K562 (cell line): ENCODE data around the gene LGALS3BP. TPM values are rescaled to one million over a fixed set of nuclear protein-coding genes. Genes with fewer than 3 reads are reported as not detected.
"Not testable (repeated sequence)": the region's sequence is repeated elsewhere in the genome, so short reads cannot be mapped to it uniquely, and the experiment has no call there.

ENCODE experiments used
- ATAC-seq: fragments of 200-7000 bp; cut with Tn5 transposase; 3 replicates; pipeline ENCODE4 v1.9.1; 2020; ENCODE audit warnings: moderate library complexity
- BruUV-seq: library from RNA; stranded (reverse); fragments of 400-500 nt; replicated peaks from 2 replicates; lab custom pipeline; 2021; lab: Mats Ljungman, UMichigan
- CTCF ChIA-PET: fragments of 300-600 bp; formaldehyde crosslinking; extraction: SDS; loops from one replicate; lab custom pipeline; 2021; ENCODE audit warnings: low intra/inter-chr PET ratio; lab: Yijun Ruan, JAX
- POLR2A ChIA-PET: fragments of 300-600, 350-650 bp; sonication (Branson Sonifier 250); formaldehyde crosslinking; extraction: SDS; loops from one replicate; lab custom pipeline; 2021; ENCODE audit warnings: antibody characterized with exemption, inconsistent platforms; lab: Yijun Ruan, JAX
- DNase-seq, 4 experiments: peaks; one replicate each; pipeline versions ENCODE4 v3.0.0 to v3.0.0-alpha.2; 2011 to 2018; ENCODE audit warnings: low spot score in 3 of 4, mixed read lengths in 3 of 4; ENCODE audit errors: extremely low read depth in 1 of 4
- FAIRE-seq: peaks from 2 replicates; lab custom pipeline; 2011; peaks lifted over from hg19 to GRCh38; lab: Jason Lieb, UNC
- H2AFZ ChIP-seq: 2 replicates; pipeline ENCODE4 v1.6.0; 2011; ENCODE audit warnings: low read depth, low read length, control low read depth, inconsistent platforms
- H3K27ac ChIP-seq: fragments of 200-600 bp; 3 replicates; pipeline ENCODE4 v1.8.0; 2011; ENCODE audit warnings: low read depth, mild to moderate bottlenecking, control low read depth, inconsistent platforms, low read length, moderate library complexity, mixed read lengths; ENCODE audit errors: extremely low read depth
- H3K27me3 ChIP-seq, 2 experiments: fragments of 300-600 bp in 1 of 2; 2 replicates in 1 of 2; 3 replicates in 1 of 2; pipeline versions ENCODE4 v1.6.0 to v1.8.0; 2011; ENCODE audit warnings: inconsistent platforms in 2 of 2, low read length in 2 of 2, mild to moderate bottlenecking in 1 of 2, mixed read lengths in 1 of 2, moderate library complexity in 1 of 2; ENCODE audit not compliant: control insufficient read depth in 2 of 2, insufficient read depth in 2 of 2
- H3K36me3 ChIP-seq: fragments of 300-600 bp; 3 replicates; pipeline ENCODE4 v1.8.0; 2011; ENCODE audit warnings: mild to moderate bottlenecking, low read length, inconsistent platforms; ENCODE audit not compliant: control insufficient read depth, insufficient read depth
- H3K4me1 ChIP-seq, 2 experiments: fragments of 200-600 bp in 1 of 2; replicated peaks in 1 of 2; 2 replicates in 1 of 2; 3 replicates in 1 of 2; pipeline versions ENCODE4 v1.5.1 to v1.8.0; 2011; ENCODE audit warnings: inconsistent platforms in 2 of 2, low read length in 2 of 2, mild to moderate bottlenecking in 1 of 2, mixed read lengths in 1 of 2, moderate library complexity in 1 of 2; ENCODE audit not compliant: control insufficient read depth in 2 of 2, insufficient read depth in 2 of 2
- H3K4me2 ChIP-seq: 2 replicates; pipeline ENCODE4 v1.6.1; 2011; ENCODE audit warnings: low read length, control low read depth, inconsistent platforms, mixed read lengths; ENCODE audit not compliant: insufficient read depth
- H3K4me3 ChIP-seq: fragments of 200-600 bp; sonication (generic), shearing (Covaris generic); 2 replicates; pipeline ENCODE4 v1.5.1; 2016; ENCODE audit warnings: control low read depth, inconsistent platforms
- H3K79me2 ChIP-seq: fragments of 200-600 bp; 3 replicates; pipeline ENCODE4 v1.8.0; 2011; ENCODE audit warnings: low read length, inconsistent platforms; ENCODE audit not compliant: control insufficient read depth, insufficient read depth
- H3K9ac ChIP-seq, 2 experiments: 2 replicates each; pipeline versions ENCODE4 v1.6.0 to v1.6.1; 2011; ENCODE audit warnings: low read depth in 2 of 2, low read length in 2 of 2, control low read depth in 1 of 2, inconsistent platforms in 1 of 2, mild to moderate bottlenecking in 1 of 2, mixed read lengths in 1 of 2; ENCODE audit not compliant: insufficient read depth in 1 of 2
- H3K9me1 ChIP-seq: one replicate; pipeline ENCODE4 v1.6.0; 2011; ENCODE audit warnings: inconsistent platforms, mild to moderate bottlenecking, low read length, moderate library complexity; ENCODE audit not compliant: control insufficient read depth, insufficient read depth
- H3K9me3 ChIP-seq: replicated peaks from 2 replicates; pipeline ENCODE4 v1.5.1; 2011; ENCODE audit warnings: low read depth, low read length, inconsistent platforms; ENCODE audit not compliant: control insufficient read depth, insufficient read depth
- H4K20me1 ChIP-seq: replicated peaks from 2 replicates; pipeline ENCODE4 v1.6.1; 2011; ENCODE audit warnings: low read length, inconsistent platforms, mixed read lengths; ENCODE audit not compliant: control insufficient read depth, insufficient read depth
- FOXA3 ChIP-seq, 2 experiments: fragments of 450-650 bp in 1 of 2; sonication (generic) in 1 of 2; formaldehyde crosslinking; IDR thresholded peaks in 1 of 2; conservative IDR thresholded peaks in 1 of 2; 2 replicates each; pipeline versions ENCODE4 v1.4.0 to v1.8.0; 2020 to 2022; ENCODE audit warnings: mild to moderate bottlenecking in 2 of 2, missing genetic modification reagents in 1 of 2
- WGBS: fragments of 100-300 bp; shearing (Covaris generic); methylation state at CpG from one replicate; pipeline ENCODE4 v1.1.6; 2016; ENCODE audit warnings: low coverage, mixed read lengths; ENCODE audit not compliant: insufficient coverage; ENCODE audit errors: missing lambda C conversion rate; 5-methylcytosine and 5-hydroxymethylcytosine counted together
- in situ Hi-C: fragments of 300-500 bp; cut with MboI; formaldehyde crosslinking; loops from 4 replicates; pipeline ENCODE4 v1.15.0; 2018; ENCODE audit warnings: inconsistent platforms, mixed read lengths
- intact Hi-C: fragments of 100-400 bp; cut with micrococcal nuclease; formaldehyde crosslinking; loops from 2 replicates; pipeline ENCODE4 v1.14.2; 2022
- polyA plus RNA-seq, 8 experiments: library from polyadenylated mRNA; depleted of rRNA in 4 of 8; stranded (reverse) in 5 of 8; unstranded in 3 of 8; fragments of >200 nt; fragmentation: Nextera tagmentation in 2 of 8; fragmentation: Illumina TruSeq in 1 of 8; extraction: Ambion mirVana in 2 of 8; extraction: Trizol in 1 of 8; gene quantifications; 2 replicates each; pipeline versions ENCODE4 v1.2.1 to v1.2.3, GENCODE V29; 2011 to 2014; ENCODE audit warnings: inconsistent platforms in 1 of 8, missing spikeins in 1 of 8
- total RNA-seq, 7 experiments: library from RNA; depleted of rRNA in 6 of 7; stranded (reverse); fragments of >200 nt in 6 of 7; fragmentation: Illumina TruSeq in 2 of 7; extraction: Trizol in 2 of 7; gene quantifications; 2 replicates each; pipeline versions ENCODE4 v1.2.1 to v1.2.3, GENCODE V29; 2011 to 2021; ENCODE audit warnings: low replicate concordance in 1 of 7

LGALS3BP gene
- total and polyA plus RNA-seq, 9 of the 15 experiments (the other 6 are each of a cell fraction or from before 2014, with no cell fraction given), result 0.39 to 5.3 (median 3.2) TPM

- no peak for ATAC-seq
- Histone ChIP-seq H3K4me2 (no peak overlapping the region), H3K9ac (no peak overlapping the region), H3K9me3 (no peaks in the 10 kb centered on the region), H3K36me3 (no peaks in the 10 kb centered on the region), H3K79me2 (no peaks in the 10 kb centered on the region), H3K9me1 (no peaks in the 10 kb centered on the region), H3K4me3 (no peak overlapping the region), H2AFZ (no peak overlapping the region), H3K27ac (no peak overlapping the region), H3K27me3 (peaks cover 32 to 84% of the 10 kb centered on the region in 2 experiments), H3K4me1 (peaks cover 5 to 9% of the 10 kb centered on the region in 2 experiments; a peak in 4 of 5 replicates), H4K20me1 (peaks cover 11% of the 10 kb centered on the region; the same call in 1 of the 2 replicates)
- no peak for TF ChIP-seq FOXA3 (CRISPR knock-in tag; conservative IDR thresholded peaks at IDR 0.05 in 1 of 2, IDR thresholded peaks at IDR 0.05 in 1 of 2)
- ChIA-PET CTCF (no interaction called here), POLR2A (no interaction called here)
- intact Hi-C loops, result no loop called here
- no TSS peak for BruUV-seq
- in situ Hi-C loops, result no loop called here
- 12% methylated on average over 6 of the region's 6 CpGs for WGBS
- no peak for FAIRE-seq
- no peak for DNase-seq
Observed at GRCh38 chr17:78963378-78963777, 16.3 kb downstream of the LGALS3BP start.

GRCh38 chr17:78962984-78963348, 16.8 kb downstream of the LGALS3BP start:
- intact Hi-C loops, CTCF ChIA-PET, POLR2A ChIA-PET, H3K27ac ChIP-seq, H3K4me3 ChIP-seq, H3K79me2 ChIP-seq, in situ Hi-C loops, H3K9ac ChIP-seq, DNase-seq, H3K36me3 ChIP-seq, H3K9me1 ChIP-seq, H2AFZ ChIP-seq, H3K9me3 ChIP-seq, H3K4me2 ChIP-seq, FAIRE-seq, BruUV-seq, ATAC-seq: not testable (repeated sequence)
- Histone ChIP-seq H3K4me1 (peaks cover 7 to 10% of the 10 kb centered on the region in 2 experiments; a peak in 4 of 5 replicates), H4K20me1 (peaks cover 13% of the 10 kb centered on the region; the same call in 1 of the 2 replicates), H3K27me3 (peaks cover 31 to 82% of the 10 kb centered on the region in 2 experiments)
- WGBS, result 7% methylated on average over 7 of the region's 8 CpGs
